NT2/D1 (cell line): ENCODE results near the gene BCL7A.

Source experiments
- SUZ12 ChIP-seq: IDR thresholded peaks from 2 replicates; pipeline ENCODE4 v1.6.1; 2011; ENCODE audit not compliant: insufficient read length, insufficient read depth; ENCODE audit errors: extremely low read depth
- YY1 ChIP-seq: IDR thresholded peaks from 2 replicates; pipeline ENCODE4 v1.6.1; 2011; ENCODE audit not compliant: insufficient read length, insufficient read depth

- no peak for TF ChIP-seq YY1
- no peak for TF ChIP-seq SUZ12
These were observed 37.0 kb downstream of the BCL7A start for GRCh38 chr12:122058549-122059149.
